ENCODE results near the gene ZNF827.

The ZNF827 gene

GRCh38 chr4:145762719-145763118, 175.9 kb downstream of the ZNF827 start:
- no peak for DNase-seq (ENCODE audit: low read depth, low spot score)

- no peak for DNase-seq (ENCODE audit: low read depth, low spot score)
Measured at GRCh38 chr4:145760961-145761929, 177.4 kb downstream of the ZNF827 start.

GRCh38 chr4:145760176-145760575, 178.4 kb downstream of the ZNF827 start:
- DNase-seq (ENCODE audit: low read depth, low spot score): no peak

GRCh38 chr4:145757188-145757587, 181.4 kb downstream of the ZNF827 start:
- DNase-seq (ENCODE audit: low read depth, low spot score): no peak

- DNase-seq (ENCODE audit: low read depth, low spot score): no peak
Measured at GRCh38 chr4:145756244-145756643, 182.4 kb downstream of the ZNF827 start.

- DNase-seq (ENCODE audit: low read depth, low spot score): no peak
Measured at GRCh38 chr4:145755802-145756201, 182.8 kb downstream of the ZNF827 start.

- no peak for DNase-seq (ENCODE audit: low read depth, low spot score)
Measured at GRCh38 chr4:145743641-145744040, 195.0 kb downstream of the ZNF827 start.

GRCh38 chr4:145740806-145741205, 197.8 kb downstream of the ZNF827 start:
- DNase-seq (ENCODE audit: low read depth, low spot score): no peak

GRCh38 chr4:145739845-145740244, 198.8 kb downstream of the ZNF827 start:
- no peak for DNase-seq (ENCODE audit: low read depth, low spot score)

GRCh38 chr4:145736241-145736831, 202.3 kb downstream of the ZNF827 start:
- DNase-seq (ENCODE audit: low read depth, low spot score): no peak

GRCh38 chr4:145735827-145736226, 202.8 kb downstream of the ZNF827 start:
- no peak for DNase-seq (ENCODE audit: low read depth, low spot score)

- DNase-seq (ENCODE audit: low read depth, low spot score): no peak
Measured at GRCh38 chr4:145735347-145735675, 203.3 kb downstream of the ZNF827 start.

- no peak for DNase-seq (ENCODE audit: low read depth, low spot score)
Measured at GRCh38 chr4:145734576-145735346, 203.9 kb downstream of the ZNF827 start.

GRCh38 chr4:145734031-145734430, 204.6 kb downstream of the ZNF827 start:
- no peak for DNase-seq (ENCODE audit: low read depth, low spot score)

GRCh38 chr4:145732895-145733880, 205.4 kb downstream of the ZNF827 start:
- DNase-seq (ENCODE audit: low read depth, low spot score): peak; percentile 52

GRCh38 chr4:145732001-145732815, 206.4 kb downstream of the ZNF827 start:
- DNase-seq (ENCODE audit: low read depth, low spot score): no peak

GRCh38 chr4:145731028-145731427, 207.6 kb downstream of the ZNF827 start:
- DNase-seq (ENCODE audit: low read depth, low spot score): no peak

- DNase-seq (ENCODE audit: low read depth, low spot score): no peak
Measured at GRCh38 chr4:145730026-145730425, 208.6 kb downstream of the ZNF827 start.

GRCh38 chr4:145723336-145723735, 215.3 kb downstream of the ZNF827 start:
- no peak for DNase-seq (ENCODE audit: low read depth, low spot score)

- DNase-seq (ENCODE audit: low read depth, low spot score): no peak
Measured at GRCh38 chr4:145722561-145722960, 216.1 kb downstream of the ZNF827 start.
